GM23248 (cell line): ENCODE data around the gene TNNC1.

Experiments
- EZH2 ChIP-seq: fragments of 200-600 bp; sonication (generic); IDR thresholded peaks from 2 replicates; pipeline ENCODE4 v1.6.1; 2018; ENCODE audit warnings: antibody characterized with exemption, mild to moderate bottlenecking; ENCODE audit not compliant: insufficient read depth, poor library complexity, severe bottlenecking
- EZH2phosphoT487 ChIP-seq: fragments of 200-600 bp; sonication (generic); IDR thresholded peaks from 2 replicates; pipeline ENCODE4 v1.6.1; 2018; ENCODE audit warnings: antibody characterized with exemption, moderate library complexity, mild to moderate bottlenecking, low read depth; ENCODE audit not compliant: insufficient read depth

DNA sequence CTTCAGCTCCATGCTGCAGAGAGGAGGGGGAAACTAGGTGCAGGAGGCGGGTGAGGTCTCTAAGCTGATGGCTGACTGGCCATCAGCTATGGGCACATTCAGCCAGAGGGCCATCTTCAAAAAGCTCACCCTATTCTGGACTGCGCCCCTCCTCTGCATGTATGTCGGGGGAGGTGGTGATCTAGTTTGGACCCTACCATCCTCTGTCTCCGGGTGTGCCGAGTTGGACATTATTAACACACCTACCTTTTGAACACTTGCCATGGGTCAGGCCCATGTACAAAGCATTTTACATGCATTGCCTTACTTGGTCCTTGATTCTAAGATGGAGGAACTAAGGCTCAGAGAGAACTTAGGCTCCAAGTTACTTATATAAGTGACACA is 3.0 kb upstream of the TNNC1 start:
- no peak for TF ChIP-seq EZH2
- TF ChIP-seq EZH2phosphoT487: no peak
